AG04449 (cell line): ENCODE results near the gene DLGAP5.

ENCODE experiments used
- CTCF ChIA-PET: fragments of 350-600 bp; formaldehyde crosslinking; extraction: SDS; loops from one replicate; lab custom pipeline; 2021; ENCODE audit warnings: antibody characterized with exemption; lab: Yijun Ruan, JAX
- POLR2A ChIA-PET: fragments of 400-600, 350-600 bp; formaldehyde crosslinking; extraction: SDS; loops from one replicate; lab custom pipeline; 2020; ENCODE audit warnings: antibody characterized with exemption, inconsistent platforms; lab: Yijun Ruan, JAX
- DNase-seq: peaks from one replicate; pipeline ENCODE4 v3.0.0-alpha.2; 2010; ENCODE audit warnings: low read depth, low spot score
- H3K4me3 ChIP-seq: 2 replicates; pipeline ENCODE4 v1.5.1; 2011; ENCODE audit warnings: low read depth, mild to moderate bottlenecking, control low read depth, low read length
- TF ChIP-seq, protein P1 (sequence below): IDR thresholded peaks from one replicate; pipeline ENCODE4 v1.5.1; 2011; ENCODE audit warnings: mild to moderate bottlenecking, moderate library complexity, low read length, control low read depth, inconsistent platforms; ENCODE audit not compliant: insufficient read depth; ENCODE audit errors: missing control alignments

Gene DLGAP5

DNA sequence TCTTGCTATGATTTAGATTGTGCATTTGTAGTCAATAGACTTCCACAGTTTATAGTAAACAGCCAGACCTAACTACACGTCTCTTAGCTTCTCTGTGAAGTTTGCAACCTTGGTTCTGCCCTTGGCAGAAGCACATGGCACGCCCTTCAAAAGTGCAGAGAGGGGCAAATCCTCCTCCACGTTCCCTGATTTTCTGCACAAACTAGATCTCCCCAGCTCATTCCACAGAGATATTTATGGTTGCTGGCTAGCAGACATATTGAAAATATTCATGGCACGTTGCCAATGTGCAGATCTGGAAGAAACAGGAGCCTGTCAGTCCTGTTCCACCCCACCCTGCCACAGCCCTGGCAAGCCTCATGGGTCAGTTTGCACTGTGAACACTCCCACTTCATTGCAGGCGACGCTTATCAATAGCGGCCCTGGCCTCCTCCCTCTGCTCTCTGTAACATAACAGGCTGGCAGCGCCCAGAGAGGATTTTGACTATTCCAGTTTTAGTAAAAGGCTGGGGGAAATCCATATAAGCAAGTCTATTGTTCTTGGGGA lies 68.9 kb downstream of the DLGAP5 start:
- TF ChIP-seq, protein P1, sequence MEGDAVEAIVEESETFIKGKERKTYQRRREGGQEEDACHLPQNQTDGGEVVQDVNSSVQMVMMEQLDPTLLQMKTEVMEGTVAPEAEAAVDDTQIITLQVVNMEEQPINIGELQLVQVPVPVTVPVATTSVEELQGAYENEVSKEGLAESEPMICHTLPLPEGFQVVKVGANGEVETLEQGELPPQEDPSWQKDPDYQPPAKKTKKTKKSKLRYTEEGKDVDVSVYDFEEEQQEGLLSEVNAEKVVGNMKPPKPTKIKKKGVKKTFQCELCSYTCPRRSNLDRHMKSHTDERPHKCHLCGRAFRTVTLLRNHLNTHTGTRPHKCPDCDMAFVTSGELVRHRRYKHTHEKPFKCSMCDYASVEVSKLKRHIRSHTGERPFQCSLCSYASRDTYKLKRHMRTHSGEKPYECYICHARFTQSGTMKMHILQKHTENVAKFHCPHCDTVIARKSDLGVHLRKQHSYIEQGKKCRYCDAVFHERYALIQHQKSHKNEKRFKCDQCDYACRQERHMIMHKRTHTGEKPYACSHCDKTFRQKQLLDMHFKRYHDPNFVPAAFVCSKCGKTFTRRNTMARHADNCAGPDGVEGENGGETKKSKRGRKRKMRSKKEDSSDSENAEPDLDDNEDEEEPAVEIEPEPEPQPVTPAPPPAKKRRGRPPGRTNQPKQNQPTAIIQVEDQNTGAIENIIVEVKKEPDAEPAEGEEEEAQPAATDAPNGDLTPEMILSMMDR = no peak
- ChIA-PET CTCF (interaction anchor here (1.0 to 1.7 kb wide), 7 partner anchors 9 to 35 kb away, joined by 3 to 5 read pairs (median 3); no protein-coding TSS in a partner anchor), POLR2A (interaction anchor here (0.7 to 1.4 kb wide), 2 partner anchors 15 to 19 kb away, joined by 3 to 8 read pairs; no protein-coding TSS in a partner anchor)
- no peak for DNase-seq
- no peak overlapping the region for H3K4me3 ChIP-seq

DNA sequence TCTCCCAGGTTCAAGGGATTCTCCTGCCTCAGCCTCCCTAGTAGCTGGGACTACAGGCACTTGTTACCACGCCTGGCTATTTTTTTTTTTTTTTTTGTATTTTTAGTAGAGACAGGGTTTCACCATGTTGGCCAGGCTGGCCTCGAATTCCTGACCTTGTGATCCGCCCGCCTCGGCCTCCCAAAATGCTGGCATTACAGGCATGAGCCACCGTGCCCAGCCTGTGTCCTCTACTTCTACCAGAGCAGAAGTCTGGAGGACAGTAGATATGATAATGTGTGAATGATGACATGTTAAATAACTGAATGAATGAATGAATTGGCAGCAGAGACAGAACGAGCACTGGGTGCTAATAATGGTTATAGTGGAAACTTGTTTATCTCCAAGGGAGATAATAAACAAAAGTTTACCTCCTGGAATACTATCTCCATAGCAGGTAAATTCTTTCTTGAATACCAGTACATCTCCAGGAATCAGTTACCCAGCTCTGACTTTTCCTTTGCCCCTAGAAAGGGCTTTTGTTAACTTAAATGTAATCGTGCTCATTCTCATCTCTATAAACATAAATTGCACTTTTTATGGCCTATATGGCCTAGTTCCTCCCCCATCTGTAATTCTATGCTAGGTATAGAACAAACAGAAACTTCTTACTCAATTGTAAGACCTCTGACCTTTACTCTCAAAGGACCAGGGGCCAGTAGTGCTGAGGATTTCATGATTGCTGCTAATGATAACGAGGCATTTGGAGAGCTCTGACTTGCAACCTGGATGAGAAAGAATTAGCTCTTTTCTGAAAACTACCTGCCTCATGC lies 69.6 kb downstream of the DLGAP5 start:
- TF ChIP-seq, protein P1 = no peak
- CTCF ChIA-PET = interaction anchor here (1.1 to 1.7 kb wide), 5 partner anchors 9 to 34 kb away, joined by 3 to 5 read pairs (median 4); no protein-coding TSS in a partner anchor
- DNase-seq = no peak
- H3K4me3 ChIP-seq = no peak overlapping the region
- POLR2A ChIA-PET = interaction anchor here (0.7 kb wide), 2 partner anchors 14 to 19 kb away, joined by 3 read pairs; no protein-coding TSS in a partner anchor

DNA sequence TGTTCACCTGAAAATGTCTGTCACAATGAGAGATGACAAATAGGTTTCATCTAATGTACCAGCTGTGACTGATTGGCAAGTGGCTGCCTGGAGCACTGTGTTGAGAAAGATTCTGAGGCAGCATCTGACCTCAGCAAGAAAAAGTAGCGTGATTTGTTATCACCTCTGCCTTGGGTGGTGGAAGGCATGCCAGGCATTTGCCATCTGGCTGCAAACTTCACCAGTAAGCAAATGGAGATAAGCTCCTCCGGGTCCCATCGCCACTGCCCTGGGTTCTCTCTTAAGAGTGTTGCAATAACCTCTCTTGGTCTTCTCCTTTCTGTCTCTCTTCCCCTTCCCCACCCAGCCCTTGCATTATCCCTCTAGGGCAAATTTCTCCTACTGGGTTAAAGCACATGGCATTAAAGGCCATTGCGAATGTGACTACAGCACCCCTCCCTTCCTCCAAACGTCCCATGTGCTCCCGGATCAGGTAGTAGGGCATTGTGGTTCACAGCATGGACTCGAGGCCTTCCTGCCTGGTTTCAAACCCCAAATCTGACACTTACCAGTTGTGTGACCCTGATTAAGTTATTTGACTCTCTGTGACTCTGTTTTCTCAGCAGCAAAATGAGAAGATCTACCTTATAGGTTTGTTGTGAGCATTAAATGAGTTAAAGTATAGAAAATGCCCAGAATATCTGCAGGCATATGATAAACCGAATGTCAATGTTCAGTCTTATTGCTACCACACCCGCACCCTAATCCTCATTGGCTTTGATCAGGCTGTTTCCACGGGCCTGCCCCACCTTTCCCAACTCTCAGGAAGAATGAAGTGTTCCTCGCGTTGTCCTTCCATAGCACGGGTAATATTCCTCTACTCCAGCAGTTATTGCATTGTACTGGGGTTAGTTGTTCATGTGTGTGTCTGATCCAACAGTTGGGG lies 70.6 kb downstream of the DLGAP5 start:
- TF ChIP-seq, protein P1 = no peak
- no peak overlapping the region for H3K4me3 ChIP-seq
- DNase-seq = no peak
- CTCF ChIA-PET = no interaction called here
- POLR2A ChIA-PET = no interaction called here

DNA sequence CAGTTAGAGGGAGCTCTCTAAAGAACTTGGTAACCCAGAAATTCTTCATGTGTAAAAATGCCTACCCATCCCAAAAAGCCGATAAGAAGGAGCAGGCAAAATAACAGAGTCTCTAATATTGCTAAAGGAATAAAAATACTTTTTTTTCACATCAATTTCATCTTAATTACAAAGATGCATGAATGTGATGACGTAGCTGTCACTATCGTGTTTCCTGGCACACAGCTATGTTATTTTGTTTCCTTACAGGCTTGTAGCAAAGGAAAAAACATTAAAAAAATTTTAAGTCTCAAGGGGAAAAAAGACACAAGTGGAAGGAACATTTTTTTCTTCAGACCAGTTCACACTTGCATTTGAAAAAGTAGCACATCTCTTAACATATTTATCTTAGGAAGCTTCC lies 72.6 kb downstream of the DLGAP5 start:
- TF ChIP-seq, protein P1 = no peak
- H3K4me3 ChIP-seq = no peak overlapping the region
- DNase-seq = no peak
- CTCF ChIA-PET = interaction anchor here (0.6 to 2.7 kb wide), 4 partner anchors 19 to 428 kb away, joined by 3 to 7 read pairs (median 5); partner anchors contain the start of gene MAPK1IP1L
- POLR2A ChIA-PET = interaction anchor here (0.7 kb wide), 1 partner anchor 11 kb away, joined by 3 read pairs; the partner anchor contains the start of gene LGALS3

DNA sequence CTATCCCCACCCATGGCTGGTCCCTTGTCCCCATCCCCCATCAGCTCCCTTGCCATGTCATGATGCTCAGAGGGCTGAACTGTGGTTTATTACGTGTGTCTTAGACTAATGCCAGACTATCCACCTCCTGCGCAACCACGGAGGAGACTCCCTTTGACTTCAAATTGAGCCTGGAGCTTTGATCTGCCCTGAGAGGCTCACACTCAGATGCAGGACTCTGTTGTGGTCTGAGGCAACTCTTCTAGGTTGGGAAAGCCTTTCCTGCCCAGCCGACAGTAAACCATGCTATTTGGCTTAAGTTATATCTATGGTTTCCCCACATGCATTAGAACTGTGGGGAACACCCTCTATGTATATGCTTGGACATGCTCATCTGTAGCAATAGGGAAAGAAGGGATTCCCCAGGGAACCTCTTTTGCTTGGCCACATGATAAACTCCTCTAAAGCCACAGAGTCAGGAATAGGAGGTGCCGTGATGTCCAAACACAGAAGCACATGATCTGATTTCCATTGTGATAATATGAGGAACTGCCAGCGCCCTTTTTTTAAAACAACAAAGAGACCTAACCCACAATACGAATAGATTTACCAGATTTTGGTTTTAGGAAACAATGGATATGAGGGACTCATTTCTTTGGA lies 73.5 kb downstream of the DLGAP5 start:
- DNase-seq = no peak
- no peak overlapping the region for H3K4me3 ChIP-seq
- CTCF ChIA-PET = interaction anchor here (0.6 to 2.7 kb wide), 4 partner anchors 20 to 67 kb away, joined by 3 to 7 read pairs (median 5); partner anchors contain the start of gene MAPK1IP1L
- POLR2A ChIA-PET = no interaction called here
- TF ChIP-seq, protein P1 = no peak
